ENCODE measurements around the gene FOXP4. TPM values are rescaled to one million over a fixed set of nuclear protein-coding genes. Genes with fewer than 3 reads are reported as not detected.
A peak's percentile ranks its signal among the peaks of the same experiment; 100 is the strongest.

Gene FOXP4
- total and polyA plus RNA-seq, 2 of the 13 experiments (the other 11 are each of a cell fraction or from before 2014, with no cell fraction given): 11.0 to 12.4 TPM

DNA sequence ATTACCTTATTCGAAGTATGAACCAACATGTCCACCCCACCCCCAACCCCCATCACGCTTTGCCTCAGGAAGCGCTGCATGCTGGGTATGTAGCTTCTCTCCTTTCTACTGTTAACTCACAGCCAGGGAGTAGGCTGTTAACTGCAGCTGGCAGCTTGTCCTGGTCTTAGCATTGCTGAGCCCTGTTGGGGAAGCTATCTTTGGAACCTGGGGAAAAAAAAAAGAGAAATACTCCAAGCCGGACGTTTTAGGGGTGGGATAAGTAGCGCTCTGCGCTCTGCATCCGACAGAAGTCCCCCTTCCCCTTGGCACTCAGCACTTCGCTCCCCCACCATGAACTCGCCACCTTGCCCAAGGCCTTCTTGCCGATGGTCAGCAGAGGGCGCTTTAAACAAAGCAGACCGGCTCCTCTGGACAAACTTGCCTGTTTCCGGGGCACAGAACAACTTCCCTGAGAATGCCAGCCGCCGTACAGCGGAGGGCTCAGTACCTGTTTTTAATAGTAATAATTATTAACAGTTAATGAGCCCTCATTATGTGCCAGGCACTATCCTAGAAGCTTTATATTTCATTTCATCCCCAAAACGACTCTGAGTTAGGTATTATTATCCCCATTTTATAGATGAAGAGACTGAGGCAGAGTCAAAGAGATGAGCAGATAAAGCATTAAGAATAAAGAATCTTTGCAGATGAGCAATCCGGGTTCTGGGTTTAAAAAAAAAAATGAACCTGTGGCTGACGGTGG is 56.9 kb downstream of the FOXP4 start (continued):
- TF ChIP-seq, protein P1, sequence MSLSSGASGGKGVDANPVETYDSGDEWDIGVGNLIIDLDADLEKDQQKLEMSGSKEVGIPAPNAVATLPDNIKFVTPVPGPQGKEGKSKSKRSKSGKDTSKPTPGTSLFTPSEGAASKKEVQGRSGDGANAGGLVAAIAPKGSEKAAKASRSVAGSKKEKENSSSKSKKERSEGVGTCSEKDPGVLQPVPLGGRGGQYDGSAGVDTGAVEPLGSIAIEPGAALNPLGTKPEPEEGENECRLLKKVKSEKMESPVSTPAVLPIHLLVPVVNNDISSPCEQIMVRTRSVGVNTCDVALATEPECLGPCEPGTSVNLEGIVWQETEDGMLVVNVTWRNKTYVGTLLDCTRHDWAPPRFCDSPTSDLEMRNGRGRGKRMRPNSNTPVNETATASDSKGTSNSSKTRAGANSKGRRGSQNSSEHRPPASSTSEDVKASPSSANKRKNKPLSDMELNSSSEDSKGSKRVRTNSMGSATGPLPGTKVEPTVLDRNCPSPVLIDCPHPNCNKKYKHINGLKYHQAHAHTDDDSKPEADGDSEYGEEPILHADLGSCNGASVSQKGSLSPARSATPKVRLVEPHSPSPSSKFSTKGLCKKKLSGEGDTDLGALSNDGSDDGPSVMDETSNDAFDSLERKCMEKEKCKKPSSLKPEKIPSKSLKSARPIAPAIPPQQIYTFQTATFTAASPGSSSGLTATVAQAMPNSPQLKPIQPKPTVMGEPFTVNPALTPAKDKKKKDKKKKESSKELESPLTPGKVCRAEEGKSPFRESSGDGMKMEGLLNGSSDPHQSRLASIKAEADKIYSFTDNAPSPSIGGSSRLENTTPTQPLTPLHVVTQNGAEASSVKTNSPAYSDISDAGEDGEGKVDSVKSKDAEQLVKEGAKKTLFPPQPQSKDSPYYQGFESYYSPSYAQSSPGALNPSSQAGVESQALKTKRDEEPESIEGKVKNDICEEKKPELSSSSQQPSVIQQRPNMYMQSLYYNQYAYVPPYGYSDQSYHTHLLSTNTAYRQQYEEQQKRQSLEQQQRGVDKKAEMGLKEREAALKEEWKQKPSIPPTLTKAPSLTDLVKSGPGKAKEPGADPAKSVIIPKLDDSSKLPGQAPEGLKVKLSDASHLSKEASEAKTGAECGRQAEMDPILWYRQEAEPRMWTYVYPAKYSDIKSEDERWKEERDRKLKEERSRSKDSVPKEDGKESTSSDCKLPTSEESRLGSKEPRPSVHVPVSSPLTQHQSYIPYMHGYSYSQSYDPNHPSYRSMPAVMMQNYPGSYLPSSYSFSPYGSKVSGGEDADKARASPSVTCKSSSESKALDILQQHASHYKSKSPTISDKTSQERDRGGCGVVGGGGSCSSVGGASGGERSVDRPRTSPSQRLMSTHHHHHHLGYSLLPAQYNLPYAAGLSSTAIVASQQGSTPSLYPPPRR (CRISPR knock-in tag; IDR thresholded peaks at IDR 0.05; ENCODE audit: borderline replicate concordance): peak; percentile 22; the same call in 1 of the 2 replicates
- TF ChIP-seq KLF9 (CRISPR knock-in tag; IDR thresholded peaks at IDR 0.05; ENCODE audit: low read depth): no peak
- no peak for TF ChIP-seq SRSF9 (IDR thresholded peaks at IDR 0.05; ENCODE audit: borderline replicate concordance, insufficient read depth, low read depth, low read length, poor library complexity, severe bottlenecking)
- no peak; the same call in 1 of the 2 replicates for TF ChIP-seq KLF15 (CRISPR knock-in tag; IDR thresholded peaks at IDR 0.05; ENCODE audit: borderline replicate concordance)
- no peak for TF ChIP-seq ZNF260 (CRISPR knock-in tag; IDR thresholded peaks at IDR 0.05; ENCODE audit: borderline replicate concordance, low read depth)
- TF ChIP-seq, protein P2, sequence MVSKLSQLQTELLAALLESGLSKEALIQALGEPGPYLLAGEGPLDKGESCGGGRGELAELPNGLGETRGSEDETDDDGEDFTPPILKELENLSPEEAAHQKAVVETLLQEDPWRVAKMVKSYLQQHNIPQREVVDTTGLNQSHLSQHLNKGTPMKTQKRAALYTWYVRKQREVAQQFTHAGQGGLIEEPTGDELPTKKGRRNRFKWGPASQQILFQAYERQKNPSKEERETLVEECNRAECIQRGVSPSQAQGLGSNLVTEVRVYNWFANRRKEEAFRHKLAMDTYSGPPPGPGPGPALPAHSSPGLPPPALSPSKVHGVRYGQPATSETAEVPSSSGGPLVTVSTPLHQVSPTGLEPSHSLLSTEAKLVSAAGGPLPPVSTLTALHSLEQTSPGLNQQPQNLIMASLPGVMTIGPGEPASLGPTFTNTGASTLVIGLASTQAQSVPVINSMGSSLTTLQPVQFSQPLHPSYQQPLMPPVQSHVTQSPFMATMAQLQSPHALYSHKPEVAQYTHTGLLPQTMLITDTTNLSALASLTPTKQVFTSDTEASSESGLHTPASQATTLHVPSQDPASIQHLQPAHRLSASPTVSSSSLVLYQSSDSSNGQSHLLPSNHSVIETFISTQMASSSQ (IDR thresholded peaks at IDR 0.05; ENCODE audit: low read depth): no peak
- TF ChIP-seq, protein P2 (CRISPR knock-in tag; IDR thresholded peaks at IDR 0.05; ENCODE audit: borderline replicate concordance): 0 out of 2 replicates have a peak, but pooled peaks have one; percentile 41
- TF ChIP-seq ZKSCAN8 (CRISPR knock-in tag; IDR thresholded peaks at IDR 0.05; ENCODE audit: borderline replicate concordance): no peak
- peak; percentile 73 for TF ChIP-seq ZMYM3 (CRISPR knock-in tag; IDR thresholded peaks at IDR 0.05)
- no peak; the same call in 1 of the 2 replicates for TF ChIP-seq NFE2L2 (IDR thresholded peaks at IDR 0.05; ENCODE audit: low read length)
- TF ChIP-seq, protein P3, sequence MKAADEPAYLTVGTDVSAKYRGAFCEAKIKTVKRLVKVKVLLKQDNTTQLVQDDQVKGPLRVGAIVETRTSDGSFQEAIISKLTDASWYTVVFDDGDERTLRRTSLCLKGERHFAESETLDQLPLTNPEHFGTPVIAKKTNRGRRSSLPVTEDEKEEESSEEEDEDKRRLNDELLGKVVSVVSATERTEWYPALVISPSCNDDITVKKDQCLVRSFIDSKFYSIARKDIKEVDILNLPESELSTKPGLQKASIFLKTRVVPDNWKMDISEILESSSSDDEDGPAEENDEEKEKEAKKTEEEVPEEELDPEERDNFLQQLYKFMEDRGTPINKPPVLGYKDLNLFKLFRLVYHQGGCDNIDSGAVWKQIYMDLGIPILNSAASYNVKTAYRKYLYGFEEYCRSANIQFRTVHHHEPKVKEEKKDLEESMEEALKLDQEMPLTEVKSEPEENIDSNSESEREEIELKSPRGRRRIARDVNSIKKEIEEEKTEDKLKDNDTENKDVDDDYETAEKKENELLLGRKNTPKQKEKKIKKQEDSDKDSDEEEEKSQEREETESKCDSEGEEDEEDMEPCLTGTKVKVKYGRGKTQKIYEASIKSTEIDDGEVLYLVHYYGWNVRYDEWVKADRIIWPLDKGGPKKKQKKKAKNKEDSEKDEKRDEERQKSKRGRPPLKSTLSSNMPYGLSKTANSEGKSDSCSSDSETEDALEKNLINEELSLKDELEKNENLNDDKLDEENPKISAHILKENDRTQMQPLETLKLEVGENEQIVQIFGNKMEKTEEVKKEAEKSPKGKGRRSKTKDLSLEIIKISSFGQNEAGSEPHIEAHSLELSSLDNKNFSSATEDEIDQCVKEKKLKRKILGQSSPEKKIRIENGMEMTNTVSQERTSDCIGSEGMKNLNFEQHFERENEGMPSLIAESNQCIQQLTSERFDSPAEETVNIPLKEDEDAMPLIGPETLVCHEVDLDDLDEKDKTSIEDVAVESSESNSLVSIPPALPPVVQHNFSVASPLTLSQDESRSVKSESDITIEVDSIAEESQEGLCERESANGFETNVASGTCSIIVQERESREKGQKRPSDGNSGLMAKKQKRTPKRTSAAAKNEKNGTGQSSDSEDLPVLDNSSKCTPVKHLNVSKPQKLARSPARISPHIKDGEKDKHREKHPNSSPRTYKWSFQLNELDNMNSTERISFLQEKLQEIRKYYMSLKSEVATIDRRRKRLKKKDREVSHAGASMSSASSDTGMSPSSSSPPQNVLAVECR (CRISPR knock-in tag; IDR thresholded peaks at IDR 0.05; ENCODE audit: borderline replicate concordance): no peak; the same call in 1 of the 2 replicates
- TF ChIP-seq ZNF143 (CRISPR knock-in tag; IDR thresholded peaks at IDR 0.05): peak; percentile 37; the same call in 1 of the 2 replicates
- no peak for TF ChIP-seq ZNF136 (CRISPR knock-in tag; IDR thresholded peaks at IDR 0.05; ENCODE audit: low read depth)

Data from HepG2 (cell line).